Measurements from ENCODE around the gene RUFY1. TPM values are rescaled to one million over a fixed set of nuclear protein-coding genes. Genes with fewer than 3 reads are reported as not detected.

The RUFY1 gene
- total RNA-seq, 4 donors from 2014 or later = 49.8 to 75.0 (median 63.0) TPM

DNA sequence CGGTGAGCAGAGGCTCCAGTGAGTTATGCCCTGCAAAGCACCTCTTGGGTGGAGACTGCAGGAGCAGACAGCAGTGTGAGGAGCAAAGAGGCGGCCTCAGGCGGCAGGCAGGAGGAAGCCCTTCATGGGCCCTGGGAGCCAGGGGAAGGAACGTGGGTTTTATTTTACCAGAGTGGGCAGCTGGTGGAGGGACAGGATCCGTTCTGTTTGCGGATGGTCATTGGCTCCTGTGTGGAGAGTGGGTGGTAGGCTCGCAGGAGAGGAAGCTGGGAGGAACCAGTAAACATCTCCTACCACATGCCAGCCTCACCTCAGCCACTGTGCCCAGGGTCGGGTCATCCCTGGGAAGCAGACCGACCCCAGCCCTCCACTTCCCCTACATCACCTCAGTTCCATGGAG lies 48.7 kb downstream of the RUFY1 start:
- H3K27ac ChIP-seq = no peak overlapping the region
- WGBS, 2 donors = 93 to 98% methylated on average over 8 of the region's 9 CpGs
- H3K4me3 ChIP-seq (replicated peaks in 1 of 3) = no peak overlapping the region
- no peaks in the 10 kb centered on the region for H3K4me1 ChIP-seq
- no peaks in the 10 kb centered on the region for H3K9me3 ChIP-seq
- intact Hi-C loops (cut with DNase I) = no loop called here
- H3K36me3 ChIP-seq = peaks cover 60 to 73% of the 10 kb centered on the region in 2 donors
- DNase-seq = no peak
- TF ChIP-seq POLR2A (IDR thresholded peaks at IDR 0.05) = no peak
- TF ChIP-seq, protein P1, sequence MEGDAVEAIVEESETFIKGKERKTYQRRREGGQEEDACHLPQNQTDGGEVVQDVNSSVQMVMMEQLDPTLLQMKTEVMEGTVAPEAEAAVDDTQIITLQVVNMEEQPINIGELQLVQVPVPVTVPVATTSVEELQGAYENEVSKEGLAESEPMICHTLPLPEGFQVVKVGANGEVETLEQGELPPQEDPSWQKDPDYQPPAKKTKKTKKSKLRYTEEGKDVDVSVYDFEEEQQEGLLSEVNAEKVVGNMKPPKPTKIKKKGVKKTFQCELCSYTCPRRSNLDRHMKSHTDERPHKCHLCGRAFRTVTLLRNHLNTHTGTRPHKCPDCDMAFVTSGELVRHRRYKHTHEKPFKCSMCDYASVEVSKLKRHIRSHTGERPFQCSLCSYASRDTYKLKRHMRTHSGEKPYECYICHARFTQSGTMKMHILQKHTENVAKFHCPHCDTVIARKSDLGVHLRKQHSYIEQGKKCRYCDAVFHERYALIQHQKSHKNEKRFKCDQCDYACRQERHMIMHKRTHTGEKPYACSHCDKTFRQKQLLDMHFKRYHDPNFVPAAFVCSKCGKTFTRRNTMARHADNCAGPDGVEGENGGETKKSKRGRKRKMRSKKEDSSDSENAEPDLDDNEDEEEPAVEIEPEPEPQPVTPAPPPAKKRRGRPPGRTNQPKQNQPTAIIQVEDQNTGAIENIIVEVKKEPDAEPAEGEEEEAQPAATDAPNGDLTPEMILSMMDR (IDR thresholded peaks at IDR 0.05) = no peak
- no peaks in the 10 kb centered on the region for H3K27me3 ChIP-seq

DNA sequence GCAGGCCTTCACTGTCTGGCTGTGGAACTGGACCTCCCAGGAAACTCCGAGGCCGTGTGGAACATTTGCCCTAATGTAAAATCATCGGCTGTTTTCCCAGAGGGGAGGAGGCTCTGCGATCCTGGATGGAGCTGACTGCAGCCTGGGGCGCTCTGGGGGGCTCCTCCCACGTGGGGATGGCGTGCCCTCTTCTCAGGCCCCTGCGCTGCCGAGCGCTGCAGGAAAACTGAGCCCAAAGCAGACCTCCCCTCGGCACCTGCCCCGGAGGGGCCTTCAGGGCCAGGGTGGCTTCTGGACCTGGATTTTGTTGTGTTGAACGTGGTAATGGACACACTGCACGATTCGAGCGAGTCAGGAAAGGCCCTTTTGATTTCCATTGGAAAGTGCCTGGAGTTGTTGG lies 49.2 kb downstream of the RUFY1 start:
- H3K36me3 ChIP-seq = peaks cover 57 to 71% of the 10 kb centered on the region in 2 donors
- TF ChIP-seq, protein P1 (IDR thresholded peaks at IDR 0.05) = no peak
- no peak for TF ChIP-seq POLR2A (IDR thresholded peaks at IDR 0.05)
- no peaks in the 10 kb centered on the region for H3K9me3 ChIP-seq
- 84 to 95% methylated on average over 15 to 16 of the region's 16 CpGs for WGBS, 2 donors
- H3K27me3 ChIP-seq = no peaks in the 10 kb centered on the region
- no peaks in the 10 kb centered on the region for H3K4me1 ChIP-seq
- DNase-seq = no peak
- H3K4me3 ChIP-seq (replicated peaks in 1 of 3) = no peak overlapping the region
- no peak overlapping the region for H3K27ac ChIP-seq
- intact Hi-C loops (cut with DNase I) = no loop called here

DNA sequence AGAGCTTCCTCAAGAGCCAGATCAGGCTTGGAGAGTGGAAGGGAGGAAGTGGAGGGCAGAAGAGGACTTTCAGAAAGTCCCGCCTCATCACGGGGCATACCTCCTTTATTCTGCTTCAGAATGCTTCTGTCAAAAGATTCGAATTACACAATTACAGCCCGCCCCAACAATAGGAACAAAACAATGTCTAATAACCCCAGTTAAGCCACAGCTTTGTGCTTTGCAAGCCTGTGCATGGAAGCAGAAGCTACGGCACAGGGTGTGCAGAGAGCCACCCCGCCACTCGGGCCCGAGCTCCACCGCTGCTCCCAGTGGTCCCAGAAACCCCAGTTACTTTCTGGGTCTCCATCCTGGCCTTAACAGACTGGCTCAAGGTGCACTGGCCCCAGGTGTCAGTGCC lies 49.6 kb downstream of the RUFY1 start:
- H3K27ac ChIP-seq = no peak overlapping the region
- no peaks in the 10 kb centered on the region for H3K9me3 ChIP-seq
- intact Hi-C loops (cut with DNase I) = no loop called here
- H3K4me3 ChIP-seq (replicated peaks in 1 of 3) = no peak overlapping the region
- no peak for DNase-seq
- no peaks in the 10 kb centered on the region for H3K4me1 ChIP-seq
- 76 to 92% methylated on average over 9 of the region's 9 CpGs for WGBS, 2 donors
- H3K27me3 ChIP-seq = no peaks in the 10 kb centered on the region
- H3K36me3 ChIP-seq = peaks cover 57 to 67% of the 10 kb centered on the region in 2 donors
- no peak for TF ChIP-seq POLR2A (IDR thresholded peaks at IDR 0.05)
- TF ChIP-seq, protein P1 (IDR thresholded peaks at IDR 0.05) = no peak

DNA sequence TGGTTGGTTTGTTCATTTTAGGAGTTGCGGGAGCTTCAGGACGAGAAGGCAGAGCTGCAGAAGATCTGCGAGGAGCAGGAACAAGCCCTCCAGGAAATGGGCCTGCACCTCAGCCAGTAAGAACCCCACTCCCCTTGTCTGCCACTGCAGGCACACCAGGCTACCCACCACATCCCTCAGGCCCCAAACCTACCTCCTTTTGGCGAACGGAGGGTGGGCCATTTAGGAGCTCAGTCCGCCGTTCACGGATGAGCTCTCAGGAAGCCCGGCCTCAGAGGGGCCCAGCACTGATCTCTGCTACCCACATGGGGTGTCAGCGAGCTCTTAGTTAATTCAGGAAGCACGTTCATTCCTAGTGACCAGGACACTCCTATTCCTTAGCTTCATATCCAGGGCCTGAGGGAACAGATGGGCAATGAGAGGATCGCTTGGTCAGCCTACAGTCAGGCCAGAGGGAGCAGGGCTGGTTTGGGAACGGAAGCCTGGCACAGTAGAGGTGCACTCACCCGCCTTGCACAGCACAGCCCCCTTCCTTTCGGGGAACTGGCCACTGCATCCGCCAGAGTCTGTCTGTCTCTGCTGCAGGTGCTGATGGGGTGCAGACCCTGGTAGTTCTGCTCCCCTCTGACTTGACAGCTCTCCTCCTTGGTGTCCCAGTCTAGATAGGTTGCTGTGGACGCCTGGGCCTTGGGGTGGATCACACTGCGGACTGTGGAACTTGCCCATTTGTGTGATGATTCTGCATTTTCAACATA lies 51.7 kb downstream of the RUFY1 start:
- H3K36me3 ChIP-seq = peaks cover 57 to 63% of the 10 kb centered on the region in 2 donors
- H3K27ac ChIP-seq = no peak overlapping the region
- DNase-seq = no peak
- intact Hi-C loops (cut with DNase I) = no loop called here
- WGBS, 2 donors = 93 to 94% methylated on average over 10 to 16 of the region's 18 CpGs
- H3K4me3 ChIP-seq (replicated peaks in 1 of 3) = no peak overlapping the region
- H3K4me1 ChIP-seq = no peaks in the 10 kb centered on the region
- TF ChIP-seq POLR2A (IDR thresholded peaks at IDR 0.05) = no peak
- TF ChIP-seq, protein P1 (IDR thresholded peaks at IDR 0.05) = no peak
- no peaks in the 10 kb centered on the region for H3K27me3 ChIP-seq
- no peaks in the 10 kb centered on the region for H3K9me3 ChIP-seq

DNA sequence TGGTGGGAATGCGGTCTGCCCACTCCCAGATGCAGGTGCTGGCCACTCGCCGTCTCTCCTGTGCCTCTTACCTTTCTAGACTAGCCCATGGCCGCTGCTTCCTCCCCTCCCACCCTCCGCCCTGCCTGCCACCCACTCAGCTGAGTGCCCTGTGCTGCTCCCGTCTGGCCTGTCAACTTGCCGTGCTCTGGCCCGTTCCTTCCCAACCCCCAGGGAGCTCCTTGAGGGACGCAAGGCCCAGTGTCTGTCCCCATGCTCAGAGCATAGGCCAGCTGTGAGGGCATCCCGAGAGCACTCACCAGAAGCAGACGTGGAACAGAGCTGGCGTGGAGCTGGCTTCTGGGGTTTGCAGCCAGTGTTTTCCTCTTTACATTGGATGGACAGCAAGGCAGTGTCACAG lies 53.0 kb downstream of the RUFY1 start:
- DNase-seq = no peak
- H3K36me3 ChIP-seq = peaks cover 57 to 62% of the 10 kb centered on the region in 2 donors

More for the DNA sequence above, 53.0 kb downstream of the RUFY1 start:
- intact Hi-C loops (cut with DNase I) = no loop called here
- Histone ChIP-seq H3K27me3 (no peaks in the 10 kb centered on the region), H3K4me1 (peaks cover 0 to under 1% of the 10 kb centered on the region in 2 donors), H3K27ac (no peak overlapping the region), H3K4me3 (replicated peaks in 1 of 3) (no peak overlapping the region), H3K9me3 (no peaks in the 10 kb centered on the region)
- 95 to 97% methylated on average over 12 of the region's 12 CpGs for WGBS, 2 donors
- TF ChIP-seq, protein P1 (IDR thresholded peaks at IDR 0.05) = no peak
- TF ChIP-seq POLR2A (IDR thresholded peaks at IDR 0.05) = no peak
